ENCODE measurements around the gene HYCC2. TPM values are rescaled to one million over a fixed set of nuclear protein-coding genes. Genes with fewer than 3 reads are reported as not detected.

Gene HYCC2
- total and polyA plus RNA-seq, 2 of the 8 experiments (the other 6 are each of a cell fraction or from before 2014, with no cell fraction given) = 0.86 to 8.0 TPM

DNA sequence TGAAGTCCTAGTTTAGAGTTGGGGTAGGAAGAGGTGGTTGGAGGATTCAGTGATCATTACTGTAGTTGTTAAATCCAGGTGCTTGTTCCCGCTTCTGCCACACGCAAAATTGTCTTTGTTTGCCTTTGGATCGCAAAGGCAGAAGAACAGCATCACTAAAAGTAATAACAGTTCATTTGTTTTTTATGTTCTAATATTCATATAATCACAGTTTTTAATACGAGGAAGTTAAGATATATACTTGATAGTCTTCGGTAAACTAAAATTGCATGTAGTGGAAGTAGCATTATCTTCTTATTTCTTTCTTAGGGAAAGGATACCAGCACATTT is 695 bp upstream of the HYCC2 start (continued):
- TF ChIP-seq, protein P1, sequence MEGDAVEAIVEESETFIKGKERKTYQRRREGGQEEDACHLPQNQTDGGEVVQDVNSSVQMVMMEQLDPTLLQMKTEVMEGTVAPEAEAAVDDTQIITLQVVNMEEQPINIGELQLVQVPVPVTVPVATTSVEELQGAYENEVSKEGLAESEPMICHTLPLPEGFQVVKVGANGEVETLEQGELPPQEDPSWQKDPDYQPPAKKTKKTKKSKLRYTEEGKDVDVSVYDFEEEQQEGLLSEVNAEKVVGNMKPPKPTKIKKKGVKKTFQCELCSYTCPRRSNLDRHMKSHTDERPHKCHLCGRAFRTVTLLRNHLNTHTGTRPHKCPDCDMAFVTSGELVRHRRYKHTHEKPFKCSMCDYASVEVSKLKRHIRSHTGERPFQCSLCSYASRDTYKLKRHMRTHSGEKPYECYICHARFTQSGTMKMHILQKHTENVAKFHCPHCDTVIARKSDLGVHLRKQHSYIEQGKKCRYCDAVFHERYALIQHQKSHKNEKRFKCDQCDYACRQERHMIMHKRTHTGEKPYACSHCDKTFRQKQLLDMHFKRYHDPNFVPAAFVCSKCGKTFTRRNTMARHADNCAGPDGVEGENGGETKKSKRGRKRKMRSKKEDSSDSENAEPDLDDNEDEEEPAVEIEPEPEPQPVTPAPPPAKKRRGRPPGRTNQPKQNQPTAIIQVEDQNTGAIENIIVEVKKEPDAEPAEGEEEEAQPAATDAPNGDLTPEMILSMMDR (IDR thresholded peaks at IDR 0.05; ENCODE audit: control extremely low read depth in 1 of 3, insufficient read depth in 1 of 3, low read depth in 1 of 3, low read length in 3 of 3) = no peak
- TF ChIP-seq RFX5 (IDR thresholded peaks at IDR 0.05; ENCODE audit: borderline replicate concordance, low read depth, low read length) = no peak
- no peak for TF ChIP-seq TAF7 (optimal IDR thresholded peaks at IDR 0.05; ENCODE audit: borderline replicate concordance, low read depth, low read length)
- no peak for TF ChIP-seq BRCA1 (IDR thresholded peaks at IDR 0.05; ENCODE audit: low read depth, low read length)

All from H1 (cell line).